IMR-90 (cell line): ENCODE data around the gene MAP1LC3B2. TPM values are rescaled to one million over a fixed set of nuclear protein-coding genes. Genes with fewer than 3 reads are reported as not detected.

ENCODE experiments used
- ATAC-seq: fragments of 200-7000 bp; cut with Tn5 transposase; 2 replicates; pipeline ENCODE4 v1.9.1; 2020; ENCODE audit warnings: low read depth, mild to moderate bottlenecking, moderate library complexity
- BruUV-seq: library from RNA; stranded (reverse); fragments of 400-500 nt; replicated peaks from 2 replicates; lab custom pipeline; 2021; lab: Mats Ljungman, UMichigan
- CTCF ChIA-PET: fragments of 300-600 bp; formaldehyde crosslinking; extraction: SDS; loops from one replicate; lab custom pipeline; 2021; ENCODE audit warnings: antibody characterized with exemption; lab: Yijun Ruan, JAX
- POLR2A ChIA-PET: fragments of 300-600 bp; sonication (Branson Sonifier 250); formaldehyde crosslinking; loops from one replicate; lab custom pipeline; 2022; ENCODE audit warnings: antibody characterized with exemption; ENCODE audit not compliant: unreplicated experiment; lab: Charles Lee
- DNase-seq: peaks from one replicate; pipeline ENCODE4 v3.0.0; 2013
- H2AFZ ChIP-seq: replicated peaks from 2 replicates; pipeline ENCODE3; 2013; ENCODE audit warnings: low read length, mild to moderate bottlenecking; ENCODE audit not compliant: poor library complexity
- H2AK5ac ChIP-seq: 2 replicates; pipeline ENCODE4 v1.6.1; 2013; ENCODE audit warnings: low read depth, low read length, inconsistent platforms
- H2AK9ac ChIP-seq: replicated peaks from 2 replicates; pipeline ENCODE3; 2013; ENCODE audit warnings: mild to moderate bottlenecking, low read depth, low read length, moderate library complexity; ENCODE audit not compliant: poor library complexity
- H2BK120ac ChIP-seq: 2 replicates; pipeline ENCODE4 v1.6.1; 2013; ENCODE audit warnings: low read depth, low read length, inconsistent platforms
- H2BK15ac ChIP-seq: 3 replicates; pipeline ENCODE4 v1.6.1; 2013; ENCODE audit warnings: low read depth, low read length, inconsistent platforms
- H2BK20ac ChIP-seq: 2 replicates; pipeline ENCODE4 v1.6.1; 2013; ENCODE audit warnings: low read depth, mild to moderate bottlenecking, inconsistent platforms, low read length, moderate library complexity
- H2BK5ac ChIP-seq: 2 replicates; pipeline ENCODE4 v1.6.1; 2013; ENCODE audit warnings: mild to moderate bottlenecking, low read depth, low read length, inconsistent platforms; ENCODE audit not compliant: poor library complexity, severe bottlenecking
- H3K14ac ChIP-seq: replicated peaks from 2 replicates; pipeline ENCODE4 v1.6.1; 2013; ENCODE audit warnings: low read depth, low read length, inconsistent platforms
- H3K18ac ChIP-seq: 2 replicates; pipeline ENCODE4 v1.6.1; 2013; ENCODE audit warnings: low read depth, low read length, control low read depth
- H3K23ac ChIP-seq: 2 replicates; pipeline ENCODE4 v1.6.1; 2013; ENCODE audit warnings: low read depth, low read length, inconsistent platforms
- H3K27ac ChIP-seq: 2 replicates; pipeline ENCODE4 v1.5.1; 2013; ENCODE audit warnings: mild to moderate bottlenecking, control low read depth, low read length; ENCODE audit not compliant: insufficient read depth
- H3K27me3 ChIP-seq: 2 replicates; pipeline ENCODE4 v1.6.1; 2013; ENCODE audit warnings: low read length; ENCODE audit not compliant: control insufficient read depth, insufficient read depth
- H3K36me3 ChIP-seq: 2 replicates; pipeline ENCODE4 v1.6.1; 2013; ENCODE audit warnings: low read length, mixed read lengths; ENCODE audit not compliant: control insufficient read depth, insufficient read depth
- H3K4ac ChIP-seq: 2 replicates; pipeline ENCODE4 v1.6.1; 2013; ENCODE audit warnings: low read depth, low read length, inconsistent platforms
- H3K4me1 ChIP-seq: 2 replicates; pipeline ENCODE4 v1.6.1; 2013; ENCODE audit warnings: low read length, mixed read lengths; ENCODE audit not compliant: control insufficient read depth, insufficient read depth
- H3K4me2 ChIP-seq: 2 replicates; pipeline ENCODE4 v1.6.1; 2013; ENCODE audit warnings: low read depth, mild to moderate bottlenecking, control low read depth, low read length, moderate library complexity
- H3K4me3 ChIP-seq: 2 replicates; pipeline ENCODE4 v1.5.1; 2013; ENCODE audit warnings: low read depth, mild to moderate bottlenecking, control low read depth, low read length, moderate library complexity; ENCODE audit not compliant: insufficient read depth
- H3K56ac ChIP-seq: 2 replicates; pipeline ENCODE4 v1.6.1; 2013; ENCODE audit warnings: low read length, inconsistent platforms; ENCODE audit not compliant: insufficient read depth; ENCODE audit errors: extremely low read depth
- H3K79me1 ChIP-seq, 2 experiments: 2 replicates each; pipeline ENCODE4 v1.6.1; 2013; ENCODE audit warnings: low read length in 2 of 2, inconsistent platforms in 1 of 2, low read depth in 1 of 2
- H3K9ac ChIP-seq: 2 replicates; pipeline ENCODE4 v1.6.1; 2013; ENCODE audit warnings: low read depth, low read length, control low read depth
- H3K9me1 ChIP-seq: 2 replicates; pipeline ENCODE4 v1.6.1; 2013; ENCODE audit warnings: low read length, inconsistent platforms; ENCODE audit not compliant: insufficient read depth
- H3K9me3 ChIP-seq: 2 replicates; pipeline ENCODE4 v1.6.1; 2013; ENCODE audit warnings: low read length; ENCODE audit not compliant: control insufficient read depth, insufficient read depth
- H4K20me1 ChIP-seq: 2 replicates; pipeline ENCODE4 v1.6.1; 2013; ENCODE audit warnings: low read length, inconsistent platforms; ENCODE audit not compliant: insufficient read depth
- H4K5ac ChIP-seq: 2 replicates; pipeline ENCODE4 v1.6.1; 2013; ENCODE audit warnings: mild to moderate bottlenecking, low read depth, low read length, control low read depth
- H4K8ac ChIP-seq, 2 experiments: 2 replicates each; pipeline ENCODE4 v1.6.1; 2013; ENCODE audit warnings: low read depth in 2 of 2, low read length in 2 of 2, control low read depth in 1 of 2, inconsistent platforms in 1 of 2
- H4K91ac ChIP-seq: 2 replicates; pipeline ENCODE4 v1.6.1; 2013; ENCODE audit warnings: low read depth, low read length, inconsistent platforms; ENCODE audit not compliant: insufficient read depth
- BHLHE40 ChIP-seq: fragments of 150-350 bp; IDR thresholded peaks from 2 replicates; pipeline ENCODE4 v1.6.1; 2016; ENCODE audit warnings: mild to moderate bottlenecking, low read depth, low read length
- CEBPB ChIP-seq: IDR thresholded peaks from 2 replicates; pipeline ENCODE4 v1.6.1; 2012; ENCODE audit warnings: low read depth, low read length, improper control_type of control experiment
- ELK1 ChIP-seq: fragments of 150-350 bp; IDR thresholded peaks from 2 replicates; pipeline ENCODE4 v1.6.1; 2016; ENCODE audit warnings: low read depth, mild to moderate bottlenecking, low read length, moderate library complexity, borderline replicate concordance
- FOS ChIP-seq: fragments of 150-350 bp; IDR thresholded peaks from 2 replicates; pipeline ENCODE4 v1.6.1; 2016; ENCODE audit warnings: low read depth, low read length
- MAFK ChIP-seq: IDR thresholded peaks from 2 replicates; pipeline ENCODE4 v1.6.1; 2012; ENCODE audit warnings: low read depth, low read length, improper control_type of control experiment
- MAZ ChIP-seq: IDR thresholded peaks from 2 replicates; pipeline ENCODE4 v1.6.1; 2012; ENCODE audit warnings: low read depth, mild to moderate bottlenecking, low read length, improper control_type of control experiment, moderate library complexity, borderline replicate concordance
- MXI1 ChIP-seq: IDR thresholded peaks from 2 replicates; pipeline ENCODE4 v1.6.1; 2012; ENCODE audit warnings: low read depth, mild to moderate bottlenecking, low read length, moderate library complexity, borderline replicate concordance
- NFE2L2 ChIP-seq: fragments of 150-350 bp; IDR thresholded peaks from 2 replicates; pipeline ENCODE4 v1.6.1; 2016; ENCODE audit warnings: low read depth, mild to moderate bottlenecking, low read length
- POLR2A ChIP-seq: IDR thresholded peaks from 2 replicates; pipeline ENCODE4 v1.6.1; 2012; ENCODE audit warnings: mild to moderate bottlenecking, low read depth, low read length
- RAD21 ChIP-seq: IDR thresholded peaks from 2 replicates; pipeline ENCODE4 v1.6.1; 2012; ENCODE audit warnings: low read length, improper control_type of control experiment
- RCOR1 ChIP-seq: IDR thresholded peaks from 2 replicates; pipeline ENCODE4 v1.6.1; 2012; ENCODE audit warnings: mild to moderate bottlenecking, low read length, improper control_type of control experiment; ENCODE audit not compliant: insufficient replicate concordance
- RFX5 ChIP-seq: IDR thresholded peaks from 2 replicates; pipeline ENCODE4 v1.8.0; 2012; ENCODE audit warnings: low read depth, mild to moderate bottlenecking, low read length, moderate library complexity
- SMC3 ChIP-seq: fragments of 150-350 bp; IDR thresholded peaks from 2 replicates; pipeline ENCODE4 v1.6.1; 2016; ENCODE audit warnings: low read depth, mild to moderate bottlenecking, antibody characterized with exemption, low read length, moderate library complexity
- WGBS, 2 experiments: methylation state at CpG; one replicate each; pipeline versions ENCODE4 v1.1.5 to v1.1.7; 2013; ENCODE audit warnings: missing lambda C conversion rate in 2 of 2; ENCODE audit not compliant: insufficient read length in 1 of 2; ENCODE audit errors: extremely low coverage in 2 of 2; 5-methylcytosine and 5-hydroxymethylcytosine counted together
- dilution Hi-C: fragments of 300-500 bp; cut with HindIII; formaldehyde crosslinking; loops from one replicate; pipeline ENCODE4 v1.14.3; 2018; ENCODE audit warnings: low sequenced_read_pairs; ENCODE audit not compliant: unreplicated experiment
- in situ Hi-C: fragments of 300-500 bp; cut with MboI; formaldehyde crosslinking; loops from 3 replicates; pipeline ENCODE4 v1.14.3; 2019; ENCODE audit warnings: low sequenced_read_pairs, inconsistent platforms, mixed read lengths
- intact Hi-C: fragments of 100-400 bp; cut with micrococcal nuclease; formaldehyde crosslinking; loops from 2 replicates; pipeline ENCODE4 v1.10.0; 2022
- polyA plus RNA-seq, 3 experiments: library from polyadenylated mRNA; depleted of rRNA; stranded (reverse); fragments of >200 nt; gene quantifications; 2 replicates each; pipeline ENCODE4 v1.2.3, GENCODE V29; 2012; ENCODE audit warnings: low replicate concordance in 1 of 3
- total RNA-seq: library from RNA; depleted of rRNA; stranded (reverse); fragments of >200 nt; gene quantifications from 2 replicates; pipeline ENCODE4 v1.2.3, GENCODE V29; 2012
- TF ChIP-seq, protein P1 (sequence below): fragments of 150-350 bp; IDR thresholded peaks from 2 replicates; pipeline ENCODE4 v1.6.1; 2017; ENCODE audit warnings: mild to moderate bottlenecking, antibody characterized with exemption, low read length, low read depth

The MAP1LC3B2 gene
- total and polyA plus RNA-seq, 2 of the 4 experiments (the other 2 are of a cell fraction), result 1.4 TPM; not detected in 1

GRCh38 chr12:116589581-116589980 lies 30.4 kb downstream of the MAP1LC3B2 start:
- H3K4ac ChIP-seq, result no peak overlapping the region
- intact Hi-C loops (no loop called here), in situ Hi-C loops (no loop called here), dilution Hi-C loops (no loop called here)
- H2AFZ ChIP-seq, result no peak overlapping the region
- H3K14ac ChIP-seq, result no peak overlapping the region
- no peak overlapping the region for H3K27ac ChIP-seq
- H3K9me3 ChIP-seq, result peaks cover 6% of the 10 kb centered on the region
- DNase-seq (no peak), ATAC-seq (no peak)
- CTCF ChIA-PET, result no interaction called here
- H3K79me1 ChIP-seq, result no peaks in the 10 kb centered on the region
- H3K9me1 ChIP-seq, result no peaks in the 10 kb centered on the region
- no peak overlapping the region for H3K18ac ChIP-seq
- H4K20me1 ChIP-seq, result no peaks in the 10 kb centered on the region
- no peak overlapping the region for H2BK120ac ChIP-seq
- peaks cover 9% of the 10 kb centered on the region for H3K27me3 ChIP-seq
- H3K36me3 ChIP-seq, result no peaks in the 10 kb centered on the region
- WGBS, 2 experiments, result 88% methylated on average over 5 of the region's 9 CpGs; no CpG with 5 or more reads in 1 of the 2 experiments
- H3K9ac ChIP-seq, result no peak overlapping the region
- H3K4me3 ChIP-seq, result no peak overlapping the region
- H2BK15ac ChIP-seq, result no peak overlapping the region
- H2AK5ac ChIP-seq, result no peak overlapping the region
- no peak overlapping the region for H3K23ac ChIP-seq
- POLR2A ChIA-PET, result no interaction called here
- H2BK5ac ChIP-seq, result no peak overlapping the region
- no peak overlapping the region for H4K91ac ChIP-seq
- no peak overlapping the region for H4K5ac ChIP-seq
- H3K56ac ChIP-seq, result no peak overlapping the region
- TF ChIP-seq MXI1 (no peak), NFE2L2 (no peak), POLR2A (no peak), RAD21 (no peak), RCOR1 (no peak), FOS (no peak), MAFK (no peak), BHLHE40 (no peak), ELK1 (no peak), MAZ (no peak), RFX5 (no peak), SMC3 (no peak), CEBPB (no peak)
- TF ChIP-seq, protein P1, sequence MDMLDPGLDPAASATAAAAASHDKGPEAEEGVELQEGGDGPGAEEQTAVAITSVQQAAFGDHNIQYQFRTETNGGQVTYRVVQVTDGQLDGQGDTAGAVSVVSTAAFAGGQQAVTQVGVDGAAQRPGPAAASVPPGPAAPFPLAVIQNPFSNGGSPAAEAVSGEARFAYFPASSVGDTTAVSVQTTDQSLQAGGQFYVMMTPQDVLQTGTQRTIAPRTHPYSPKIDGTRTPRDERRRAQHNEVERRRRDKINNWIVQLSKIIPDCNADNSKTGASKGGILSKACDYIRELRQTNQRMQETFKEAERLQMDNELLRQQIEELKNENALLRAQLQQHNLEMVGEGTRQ, result no peak
- H2BK20ac ChIP-seq, result no peak overlapping the region
- H3K4me1 ChIP-seq, result peaks cover 5% of the 10 kb centered on the region
- no peak overlapping the region for H2AK9ac ChIP-seq
- no peak overlapping the region for H3K4me2 ChIP-seq
- BruUV-seq, result no TSS peak
- no peak overlapping the region for H4K8ac ChIP-seq
